ENCODE data around the gene DDX46. TPM values are rescaled to one million over a fixed set of nuclear protein-coding genes. Genes with fewer than 3 reads are reported as not detected.

DDX46 gene
- polyA plus RNA-seq, 4 donors = 17.0 to 53.9 (median 20.3) TPM

DNA sequence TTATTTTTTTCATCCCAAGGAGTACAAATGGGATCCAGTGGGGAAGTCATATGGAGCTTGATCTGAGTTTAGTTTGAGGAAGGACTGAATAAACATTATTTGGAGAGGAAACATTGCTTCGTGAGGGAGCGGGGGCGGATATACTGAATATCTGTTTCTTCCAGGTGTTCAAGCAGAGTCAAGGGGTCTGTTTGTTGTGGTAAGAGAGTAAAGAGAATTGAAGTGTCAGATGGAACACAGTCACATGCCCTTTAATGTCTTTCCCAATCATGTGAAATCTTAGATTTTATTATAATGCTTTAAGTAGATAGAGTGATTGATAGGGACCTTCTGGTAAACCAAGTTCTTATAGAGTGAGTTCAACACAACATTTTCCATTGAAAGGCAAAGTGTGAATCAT is 33.7 kb downstream of the DDX46 start:
- DNase-seq (no peak), FAIRE-seq (no peak)
- H3K4me1 ChIP-seq (ENCODE audit: control insufficient read depth in 3 of 3, insufficient read depth in 2 of 3, low read depth in 1 of 3, low read length in 2 of 3) = no peaks in the 10 kb centered on the region
- H3K36me3 ChIP-seq (ENCODE audit: control insufficient read depth in 3 of 3, insufficient read depth in 2 of 3, low read depth in 1 of 3, low read length in 3 of 3) = peaks cover 18 to 39% (median 24%) of the 10 kb centered on the region in 3 donors
- WGBS, 3 donors = 88 to 96% (median 92%) methylated on average over 3 of the region's 3 CpGs
- H3K27me3 ChIP-seq (ENCODE audit: control insufficient read depth in 3 of 3, insufficient read depth in 3 of 3, low read length in 3 of 3) = no peaks in the 10 kb centered on the region
- H3K4me3 ChIP-seq (ENCODE audit: low read depth in 1 of 3, low read length in 3 of 3) = no peak overlapping the region
- H3K9me3 ChIP-seq (ENCODE audit: control insufficient read depth in 2 of 2, insufficient read depth in 1 of 2, low read depth in 1 of 2, low read length in 1 of 2) = no peaks in the 10 kb centered on the region
- H3K27ac ChIP-seq (ENCODE audit: low read depth in 1 of 3, low read length in 2 of 3) = no peak overlapping the region

DNA sequence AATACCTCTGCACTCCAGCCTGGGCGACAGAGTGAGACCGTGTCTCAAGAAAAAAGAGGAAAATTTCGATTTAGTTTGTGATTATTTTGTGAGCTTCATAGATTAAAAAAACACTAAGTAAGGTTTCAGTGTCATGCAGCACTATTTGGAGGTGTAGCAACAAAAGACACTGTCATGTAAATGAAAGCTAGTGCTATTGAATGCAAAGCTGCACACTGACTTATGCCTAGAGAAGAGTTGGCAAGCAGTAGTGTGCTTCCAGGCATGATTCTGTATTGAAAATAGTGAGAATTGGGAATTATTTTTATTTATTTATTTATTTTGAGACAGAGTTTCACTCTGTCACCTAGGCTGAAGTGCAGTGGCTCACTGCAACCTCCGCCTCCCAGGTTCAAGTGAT is 34.5 kb downstream of the DDX46 start:
- FAIRE-seq (no peak), DNase-seq (no peak)
- H3K9me3 ChIP-seq (ENCODE audit: control insufficient read depth in 2 of 2, insufficient read depth in 1 of 2, low read depth in 1 of 2, low read length in 1 of 2) = no peaks in the 10 kb centered on the region
- WGBS, 3 donors = 91 to 96% (median 95%) methylated on average over 4 of the region's 4 CpGs
- H3K4me3 ChIP-seq (ENCODE audit: low read depth in 1 of 3, low read length in 3 of 3) = no peak overlapping the region
- no peaks in the 10 kb centered on the region for H3K4me1 ChIP-seq (ENCODE audit: control insufficient read depth in 3 of 3, insufficient read depth in 2 of 3, low read depth in 1 of 3, low read length in 2 of 3)
- H3K27me3 ChIP-seq (ENCODE audit: control insufficient read depth in 3 of 3, insufficient read depth in 3 of 3, low read length in 3 of 3) = no peaks in the 10 kb centered on the region
- H3K36me3 ChIP-seq (ENCODE audit: control insufficient read depth in 3 of 3, insufficient read depth in 2 of 3, low read depth in 1 of 3, low read length in 3 of 3) = peaks cover 18 to 45% (median 27%) of the 10 kb centered on the region in 3 donors
- H3K27ac ChIP-seq (ENCODE audit: low read depth in 1 of 3, low read length in 2 of 3) = no peak overlapping the region

DNA sequence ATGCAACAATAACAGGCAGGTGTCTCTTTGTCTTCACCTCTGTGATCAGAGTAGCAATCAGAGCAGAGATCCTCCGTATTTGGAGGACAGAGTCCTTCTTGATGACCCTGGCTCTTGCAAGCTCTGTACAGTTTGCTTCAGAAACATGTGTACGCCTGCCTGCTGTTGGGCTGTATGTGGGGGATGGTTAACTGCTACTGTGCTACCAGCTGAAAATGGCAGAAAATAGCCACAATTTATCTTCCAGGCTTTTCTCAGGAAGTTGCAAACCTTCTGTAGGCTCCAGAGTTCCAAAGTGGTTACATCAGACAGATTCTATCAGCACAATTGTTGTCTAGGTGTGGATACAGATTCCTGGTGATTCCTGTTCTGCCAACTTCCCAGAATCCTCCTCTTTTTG is 35.5 kb downstream of the DDX46 start:
- no peak overlapping the region for H3K4me3 ChIP-seq (ENCODE audit: low read depth in 1 of 3, low read length in 3 of 3)
- DNase-seq (no peak), FAIRE-seq (no peak)
- peaks cover 16 to 45% (median 29%) of the 10 kb centered on the region in 3 donors for H3K36me3 ChIP-seq (ENCODE audit: control insufficient read depth in 3 of 3, insufficient read depth in 2 of 3, low read depth in 1 of 3, low read length in 3 of 3)
- no peaks in the 10 kb centered on the region for H3K4me1 ChIP-seq (ENCODE audit: control insufficient read depth in 3 of 3, insufficient read depth in 2 of 3, low read depth in 1 of 3, low read length in 2 of 3)
- H3K27me3 ChIP-seq (ENCODE audit: control insufficient read depth in 3 of 3, insufficient read depth in 3 of 3, low read length in 3 of 3) = no peaks in the 10 kb centered on the region
- WGBS, 3 donors = 79 to 94% (median 85%) methylated on average over 2 of the region's 2 CpGs
- H3K27ac ChIP-seq (ENCODE audit: low read depth in 1 of 3, low read length in 2 of 3) = no peak overlapping the region
- no peaks in the 10 kb centered on the region for H3K9me3 ChIP-seq (ENCODE audit: control insufficient read depth in 2 of 2, insufficient read depth in 1 of 2, low read depth in 1 of 2, low read length in 1 of 2)

DNA sequence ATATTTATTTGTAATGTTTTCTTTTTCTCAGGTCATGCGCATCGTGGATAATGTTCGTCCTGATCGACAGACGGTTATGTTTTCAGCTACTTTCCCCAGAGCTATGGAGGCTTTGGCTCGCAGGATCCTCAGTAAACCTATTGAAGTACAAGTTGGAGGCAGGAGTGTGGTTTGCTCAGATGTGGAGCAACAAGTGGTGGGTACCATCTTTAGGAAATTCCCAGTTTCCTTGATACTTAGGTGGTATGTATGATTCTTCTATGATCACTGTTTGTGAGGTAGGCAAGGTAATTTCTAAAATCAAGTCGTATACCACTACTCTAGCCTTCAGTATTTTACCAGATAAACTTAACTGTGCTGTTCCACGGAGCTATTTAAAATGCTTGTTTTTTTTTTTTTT is 36.2 kb downstream of the DDX46 start:
- H3K36me3 ChIP-seq (ENCODE audit: control insufficient read depth in 3 of 3, insufficient read depth in 2 of 3, low read depth in 1 of 3, low read length in 3 of 3) = peaks cover 16 to 52% (median 29%) of the 10 kb centered on the region in 3 donors
- FAIRE-seq (no peak), DNase-seq (no peak)
- H3K4me3 ChIP-seq (ENCODE audit: low read depth in 1 of 3, low read length in 3 of 3) = no peak overlapping the region
- no peaks in the 10 kb centered on the region for H3K9me3 ChIP-seq (ENCODE audit: control insufficient read depth in 2 of 2, insufficient read depth in 1 of 2, low read depth in 1 of 2, low read length in 1 of 2)
- H3K27me3 ChIP-seq (ENCODE audit: control insufficient read depth in 3 of 3, insufficient read depth in 3 of 3, low read length in 3 of 3) = no peaks in the 10 kb centered on the region
- H3K27ac ChIP-seq (ENCODE audit: low read depth in 1 of 3, low read length in 2 of 3) = no peak overlapping the region
- H3K4me1 ChIP-seq (ENCODE audit: control insufficient read depth in 3 of 3, insufficient read depth in 2 of 3, low read depth in 1 of 3, low read length in 2 of 3) = no peaks in the 10 kb centered on the region
- 96 to 97% (median 96%) methylated on average over 8 of the region's 8 CpGs for WGBS, 3 donors

DNA sequence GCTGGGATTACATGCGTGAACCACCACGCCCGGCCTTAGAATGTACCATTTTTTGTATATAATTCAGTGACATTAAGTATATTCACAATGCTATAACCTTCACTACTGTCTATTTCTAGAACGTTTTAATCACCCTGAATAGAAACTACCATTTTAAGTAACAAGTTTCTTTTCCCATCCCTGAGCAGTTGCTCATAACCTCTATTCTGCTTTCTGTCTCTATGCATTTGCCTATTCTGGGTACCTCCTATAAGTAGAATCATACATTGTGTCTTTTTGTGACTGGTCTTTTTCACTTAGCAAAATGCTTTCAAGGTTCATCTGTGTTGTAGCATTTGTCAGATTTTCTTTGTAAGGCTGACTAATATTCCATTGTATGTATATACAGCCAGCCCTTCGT is 39.9 kb downstream of the DDX46 start:
- Histone ChIP-seq H3K27ac (ENCODE audit: low read depth in 1 of 3, low read length in 2 of 3) (no peak overlapping the region), H3K27me3 (ENCODE audit: control insufficient read depth in 3 of 3, insufficient read depth in 3 of 3, low read length in 3 of 3) (no peaks in the 10 kb centered on the region), H3K4me3 (ENCODE audit: low read depth in 1 of 3, low read length in 3 of 3) (no peak overlapping the region), H3K4me1 (ENCODE audit: control insufficient read depth in 3 of 3, insufficient read depth in 2 of 3, low read depth in 1 of 3, low read length in 2 of 3) (no peaks in the 10 kb centered on the region), H3K36me3 (ENCODE audit: control insufficient read depth in 3 of 3, insufficient read depth in 2 of 3, low read depth in 1 of 3, low read length in 3 of 3) (peaks cover 9 to 50% (median 18%) of the 10 kb centered on the region in 3 donors), H3K9me3 (ENCODE audit: control insufficient read depth in 2 of 2, insufficient read depth in 1 of 2, low read depth in 1 of 2, low read length in 1 of 2) (no peaks in the 10 kb centered on the region)
- DNase-seq (no peak), FAIRE-seq (no peak)
- WGBS, 3 donors = 85 to 87% (median 85%) methylated on average over 5 of the region's 5 CpGs

DNA sequence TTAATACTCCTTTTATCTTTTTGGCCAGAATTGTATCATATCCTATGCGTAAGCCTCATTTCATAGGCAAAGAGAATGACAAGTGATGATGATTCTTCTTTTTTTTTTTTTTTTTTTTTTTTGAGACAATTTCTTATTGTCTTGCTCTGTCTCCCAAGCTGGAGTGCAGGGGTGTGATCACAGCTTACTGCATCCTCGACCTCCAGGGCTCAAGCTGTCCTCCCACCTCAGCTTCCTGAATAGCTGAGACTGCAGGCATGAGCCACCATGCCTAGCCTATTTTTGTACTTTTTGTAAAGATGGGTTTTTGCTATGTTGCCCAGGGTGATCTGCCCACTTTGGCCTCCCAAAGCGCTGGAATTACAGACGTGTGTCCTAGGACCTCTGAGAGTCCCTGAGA is 45.2 kb downstream of the DDX46 start:
- DNase-seq (no peak), FAIRE-seq (no peak)
- WGBS, 3 donors = 81 to 87% (median 86%) methylated on average over 4 of the region's 4 CpGs
- peaks cover 0 to 3% (median 0%) of the 10 kb centered on the region in 3 donors for H3K4me1 ChIP-seq (ENCODE audit: control insufficient read depth in 3 of 3, insufficient read depth in 2 of 3, low read depth in 1 of 3, low read length in 2 of 3)
- H3K4me3 ChIP-seq (ENCODE audit: low read depth in 1 of 3, low read length in 3 of 3) = no peak overlapping the region
- peaks cover 0 to 37% (median 0%) of the 10 kb centered on the region in 3 donors for H3K36me3 ChIP-seq (ENCODE audit: control insufficient read depth in 3 of 3, insufficient read depth in 2 of 3, low read depth in 1 of 3, low read length in 3 of 3)
- H3K27ac ChIP-seq (ENCODE audit: low read depth in 1 of 3, low read length in 2 of 3) = no peak overlapping the region
- no peaks in the 10 kb centered on the region for H3K27me3 ChIP-seq (ENCODE audit: control insufficient read depth in 3 of 3, insufficient read depth in 3 of 3, low read length in 3 of 3)
- no peaks in the 10 kb centered on the region for H3K9me3 ChIP-seq (ENCODE audit: control insufficient read depth in 2 of 2, insufficient read depth in 1 of 2, low read depth in 1 of 2, low read length in 1 of 2)

DNA sequence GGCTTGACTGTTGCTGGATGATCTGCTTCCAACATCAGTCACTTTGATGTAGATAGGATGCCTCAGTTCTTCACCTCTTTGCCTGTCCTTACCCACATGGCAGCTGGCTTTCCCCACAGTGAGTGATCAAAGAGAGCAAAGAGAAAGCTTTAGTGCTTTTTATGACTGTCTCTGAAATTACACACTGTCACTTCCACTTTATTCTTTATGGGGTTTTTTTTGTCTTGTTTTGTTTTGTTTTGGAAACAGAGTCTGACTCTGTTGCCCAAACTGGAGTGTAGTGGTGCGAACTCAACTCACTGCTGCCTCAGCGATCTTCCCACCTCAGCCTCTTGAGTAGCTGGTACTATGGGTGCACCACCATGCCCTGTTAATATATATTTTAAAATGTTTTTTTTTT is 54.8 kb downstream of the DDX46 start:
- DNase-seq (no peak), FAIRE-seq (no peak)
- no peak overlapping the region for H3K4me3 ChIP-seq (ENCODE audit: low read depth in 1 of 3, low read length in 3 of 3)
- 75 to 95% (median 84%) methylated on average over 2 of the region's 2 CpGs for WGBS, 3 donors
- H3K27ac ChIP-seq (ENCODE audit: low read depth in 1 of 3, low read length in 2 of 3) = no peak overlapping the region
- no peaks in the 10 kb centered on the region for H3K27me3 ChIP-seq (ENCODE audit: control insufficient read depth in 3 of 3, insufficient read depth in 3 of 3, low read length in 3 of 3)
- peaks cover 2 to 53% (median 10%) of the 10 kb centered on the region in 3 donors for H3K36me3 ChIP-seq (ENCODE audit: control insufficient read depth in 3 of 3, insufficient read depth in 2 of 3, low read depth in 1 of 3, low read length in 3 of 3)
- H3K4me1 ChIP-seq (ENCODE audit: control insufficient read depth in 3 of 3, insufficient read depth in 2 of 3, low read depth in 1 of 3, low read length in 2 of 3) = no peaks in the 10 kb centered on the region
- no peaks in the 10 kb centered on the region for H3K9me3 ChIP-seq (ENCODE audit: control insufficient read depth in 2 of 2, insufficient read depth in 1 of 2, low read depth in 1 of 2, low read length in 1 of 2)

DNA sequence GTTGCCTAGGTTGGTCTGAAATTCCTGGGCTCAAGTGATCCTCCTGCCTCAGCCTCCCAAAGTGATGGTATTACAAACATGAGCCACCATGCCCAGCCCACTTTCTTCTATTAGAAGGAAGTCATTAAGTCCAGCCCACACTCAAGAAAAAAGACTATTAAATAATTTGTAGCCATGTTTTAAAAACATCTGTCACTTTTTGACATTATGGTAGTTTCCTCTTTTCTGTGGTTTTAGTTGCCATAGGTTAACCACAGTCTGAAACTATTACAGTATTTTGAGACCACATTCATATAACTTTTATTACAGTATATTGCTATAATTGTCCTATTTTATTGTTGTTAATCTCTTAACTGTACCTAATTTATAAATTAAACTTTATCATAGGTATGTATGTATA is 55.2 kb downstream of the DDX46 start:
- H3K4me1 ChIP-seq (ENCODE audit: control insufficient read depth in 3 of 3, insufficient read depth in 2 of 3, low read depth in 1 of 3, low read length in 2 of 3) = no peaks in the 10 kb centered on the region
- H3K27me3 ChIP-seq (ENCODE audit: control insufficient read depth in 3 of 3, insufficient read depth in 3 of 3, low read length in 3 of 3) = no peaks in the 10 kb centered on the region
- FAIRE-seq (no peak), DNase-seq (no peak)
- H3K4me3 ChIP-seq (ENCODE audit: low read depth in 1 of 3, low read length in 3 of 3) = no peak overlapping the region
- H3K36me3 ChIP-seq (ENCODE audit: control insufficient read depth in 3 of 3, insufficient read depth in 2 of 3, low read depth in 1 of 3, low read length in 3 of 3) = peaks cover 2 to 54% (median 13%) of the 10 kb centered on the region in 3 donors
- no peaks in the 10 kb centered on the region for H3K9me3 ChIP-seq (ENCODE audit: control insufficient read depth in 2 of 2, insufficient read depth in 1 of 2, low read depth in 1 of 2, low read length in 1 of 2)
- no peak overlapping the region for H3K27ac ChIP-seq (ENCODE audit: low read depth in 1 of 3, low read length in 2 of 3)

DNA sequence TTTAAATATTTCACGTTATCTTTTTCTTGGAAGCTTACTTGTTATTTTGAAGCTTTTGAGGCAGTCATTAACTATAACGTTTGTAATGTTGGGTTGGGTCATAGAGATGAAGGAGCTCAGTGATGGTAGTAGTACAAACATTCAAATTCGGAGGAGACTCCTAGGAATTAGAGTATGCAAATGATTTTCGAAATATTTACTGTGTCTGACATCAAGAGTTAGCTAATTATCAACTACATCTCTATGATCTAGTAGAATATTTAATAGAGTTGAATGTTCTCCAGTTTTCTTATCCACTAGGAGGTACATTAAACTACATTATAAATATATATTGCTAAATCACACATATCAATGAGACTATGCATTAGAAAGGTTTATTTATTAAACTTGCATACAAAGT is 58.4 kb downstream of the DDX46 start:
- no peaks in the 10 kb centered on the region for H3K9me3 ChIP-seq (ENCODE audit: control insufficient read depth in 2 of 2, insufficient read depth in 1 of 2, low read depth in 1 of 2, low read length in 1 of 2)
- H3K27me3 ChIP-seq (ENCODE audit: control insufficient read depth in 3 of 3, insufficient read depth in 3 of 3, low read length in 3 of 3) = no peaks in the 10 kb centered on the region
- WGBS, 3 donors = 83 to 85% (median 84%) methylated on average over 4 of the region's 4 CpGs
- no peak overlapping the region for H3K27ac ChIP-seq (ENCODE audit: low read depth in 1 of 3, low read length in 2 of 3)
- FAIRE-seq = no peak
- no peak for DNase-seq
- H3K4me1 ChIP-seq (ENCODE audit: control insufficient read depth in 3 of 3, insufficient read depth in 2 of 3, low read depth in 1 of 3, low read length in 2 of 3) = no peaks in the 10 kb centered on the region
- H3K36me3 ChIP-seq (ENCODE audit: control insufficient read depth in 3 of 3, insufficient read depth in 2 of 3, low read depth in 1 of 3, low read length in 3 of 3) = peaks cover 4 to 56% (median 13%) of the 10 kb centered on the region in 3 donors
- no peak overlapping the region for H3K4me3 ChIP-seq (ENCODE audit: low read depth in 1 of 3, low read length in 3 of 3)

All from small intestine (tissue), 7 donors.